Neural progenitor cell (in vitro differentiated cells): ENCODE results near the gene PXDN.

Experiments used
- CTCF ChIP-seq: fragments of 200-600 bp; sonication (generic); IDR thresholded peaks from 2 replicates; pipeline ENCODE4 v1.5.1; 2017; ENCODE audit warnings: antibody characterized with exemption, mild to moderate bottlenecking
- EZH2 ChIP-seq: fragments of 200-600 bp; sonication (generic); IDR thresholded peaks from 2 replicates; pipeline ENCODE4 v1.6.1; 2017; ENCODE audit warnings: antibody characterized with exemption, mild to moderate bottlenecking, moderate library complexity

GRCh38 chr2:1639086-1639858 is 105.0 kb downstream of the PXDN start:
- TF ChIP-seq CTCF = no peak
- TF ChIP-seq EZH2 = no peak
